H9 (cell line): Measurements from ENCODE around the gene AP1AR. TPM values are rescaled to one million over a fixed set of nuclear protein-coding genes. Genes with fewer than 3 reads are reported as not detected.

ENCODE experiments used
- DNase-seq: peaks from one replicate; pipeline ENCODE4 v3.0.0-alpha.2; 2017
- H2AFZ ChIP-seq: one replicate; pipeline ENCODE4 v1.6.1; 2013; ENCODE audit warnings: mild to moderate bottlenecking, low read length, control low read depth, moderate library complexity
- H2AK5ac ChIP-seq: 2 replicates; pipeline ENCODE4 v1.6.1; 2013; ENCODE audit warnings: low read length, control low read depth, mixed read lengths; ENCODE audit not compliant: insufficient read length
- H2BK120ac ChIP-seq: one replicate; pipeline ENCODE4 v1.6.1; 2013; ENCODE audit warnings: low read depth, mild to moderate bottlenecking, low read length, control low read depth, inconsistent platforms; ENCODE audit not compliant: poor library complexity, severe bottlenecking
- H2BK12ac ChIP-seq: 2 replicates; pipeline ENCODE4 v1.6.1; 2013; ENCODE audit warnings: low read length, control low read depth, mixed read lengths, low read depth; ENCODE audit not compliant: insufficient read length
- H2BK15ac ChIP-seq: 2 replicates; pipeline ENCODE4 v1.6.1; 2013; ENCODE audit warnings: low read depth, low read length, control low read depth
- H2BK20ac ChIP-seq: one replicate; pipeline ENCODE4 v1.6.1; 2013; ENCODE audit warnings: low read depth, mild to moderate bottlenecking, low read length, control low read depth, inconsistent platforms; ENCODE audit not compliant: poor library complexity, severe bottlenecking
- H2BK5ac ChIP-seq: 2 replicates; pipeline ENCODE4 v1.6.1; 2013; ENCODE audit warnings: low read length, control low read depth, mixed read lengths; ENCODE audit not compliant: insufficient read length
- H3K14ac ChIP-seq: 2 replicates; pipeline ENCODE4 v1.6.1; 2013; ENCODE audit warnings: low read length, control low read depth; ENCODE audit not compliant: insufficient read depth
- H3K18ac ChIP-seq: 2 replicates; pipeline ENCODE4 v1.6.1; 2013; ENCODE audit warnings: low read depth, mild to moderate bottlenecking, mixed read lengths, low read length, control low read depth; ENCODE audit not compliant: insufficient read length
- H3K23ac ChIP-seq: 2 replicates; pipeline ENCODE4 v1.6.1; 2013; ENCODE audit warnings: low read length, control low read depth, mixed read lengths, low read depth; ENCODE audit not compliant: insufficient read length
- H3K23me2 ChIP-seq: 2 replicates; pipeline ENCODE4 v1.6.1; 2013; ENCODE audit warnings: low read depth, mild to moderate bottlenecking, mixed read lengths, low read length, control low read depth; ENCODE audit not compliant: insufficient read length, poor library complexity, severe bottlenecking
- H3K27ac ChIP-seq: 2 replicates; pipeline ENCODE4 v1.5.1; 2013; ENCODE audit warnings: low read length, control low read depth, mixed read lengths, low read depth; ENCODE audit not compliant: insufficient read length
- H3K27me3 ChIP-seq: 2 replicates; pipeline ENCODE4 v1.6.1; 2013; ENCODE audit warnings: low read length, control low read depth, inconsistent platforms; ENCODE audit not compliant: insufficient read depth
- H3K4ac ChIP-seq: 2 replicates; pipeline ENCODE4 v1.6.1; 2013; ENCODE audit warnings: low read depth, mild to moderate bottlenecking, control low read depth, inconsistent platforms, low read length, moderate library complexity
- H3K4me1 ChIP-seq: 2 replicates; pipeline ENCODE4 v1.6.1; 2013; ENCODE audit warnings: low read length, control low read depth, inconsistent platforms; ENCODE audit not compliant: insufficient read depth
- H3K4me2 ChIP-seq: 2 replicates; pipeline ENCODE4 v1.6.1; 2013; ENCODE audit warnings: low read length, control low read depth, mixed read lengths; ENCODE audit not compliant: insufficient read length, insufficient read depth
- H3K56ac ChIP-seq: 2 replicates; pipeline ENCODE4 v1.6.1; 2013; ENCODE audit warnings: low read depth, mild to moderate bottlenecking, mixed read lengths, low read length, control low read depth; ENCODE audit not compliant: insufficient read length
- H3K79me1 ChIP-seq: 2 replicates; pipeline ENCODE4 v1.6.1; 2013; ENCODE audit warnings: low read depth, mild to moderate bottlenecking, moderate library complexity, low read length, control low read depth, inconsistent platforms; ENCODE audit not compliant: insufficient read depth, poor library complexity, severe bottlenecking
- H3K79me2 ChIP-seq: 2 replicates; pipeline ENCODE4 v1.6.1; 2013; ENCODE audit warnings: low read length, control low read depth, inconsistent platforms; ENCODE audit not compliant: insufficient read depth
- H3K9ac ChIP-seq: 2 replicates; pipeline ENCODE4 v1.6.1; 2013; ENCODE audit warnings: low read length, control low read depth, mixed read lengths; ENCODE audit not compliant: insufficient read length; ENCODE audit errors: extremely low read depth
- H3K9me3 ChIP-seq: one replicate; pipeline ENCODE4 v1.6.1; 2013; ENCODE audit warnings: low read depth, low read length, inconsistent platforms; ENCODE audit not compliant: control insufficient read depth
- H3T11ph ChIP-seq: one replicate; pipeline ENCODE4 v1.6.1; 2013; ENCODE audit warnings: mild to moderate bottlenecking, low read length, control low read depth, inconsistent platforms
- H4K20me1 ChIP-seq: one replicate; pipeline ENCODE4 v1.6.1; 2013; ENCODE audit not compliant: control insufficient read depth, insufficient read length, insufficient read depth
- H4K5ac ChIP-seq: 2 replicates; pipeline ENCODE4 v1.6.1; 2013; ENCODE audit warnings: low read depth, mild to moderate bottlenecking, mixed read lengths, low read length, control low read depth; ENCODE audit not compliant: insufficient read length
- H4K8ac ChIP-seq: replicated peaks from 2 replicates; pipeline ENCODE4 v1.6.1; 2013; ENCODE audit warnings: low read length, control low read depth, mixed read lengths, low read depth; ENCODE audit not compliant: insufficient read length
- H4K91ac ChIP-seq: 2 replicates; pipeline ENCODE4 v1.6.1; 2013; ENCODE audit warnings: low read depth, mild to moderate bottlenecking, moderate library complexity, mixed read lengths, low read length, control low read depth; ENCODE audit not compliant: insufficient read length
- H3K27ac Mint-ChIP-seq, 3 experiments: 2 replicates in 2 of 3; 3 replicates in 1 of 3; pipeline ENCODE4 v1.8.0; 2020 to 2021; ENCODE audit warnings: mixed read lengths in 3 of 3, mild to moderate bottlenecking in 1 of 3, moderate library complexity in 1 of 3
- H3K27me3 Mint-ChIP-seq: 2 replicates; pipeline ENCODE4 v1.8.0; 2021; ENCODE audit warnings: low read depth, mild to moderate bottlenecking, moderate library complexity, mixed read lengths
- H3K36me3 Mint-ChIP-seq, 3 experiments: 2 replicates in 2 of 3; 3 replicates in 1 of 3; pipeline ENCODE4 v1.8.0; 2020 to 2021; ENCODE audit warnings: low read depth in 3 of 3, mixed read lengths in 3 of 3; ENCODE audit not compliant: insufficient read depth in 1 of 3
- H3K4me1 Mint-ChIP-seq, 2 experiments: 2 replicates each; pipeline ENCODE4 v1.8.0; 2020; ENCODE audit warnings: mixed read lengths in 2 of 2
- H3K4me3 Mint-ChIP-seq, 2 experiments: 2 replicates in 1 of 2; 3 replicates in 1 of 2; pipeline ENCODE4 v1.8.0; 2020 to 2021; ENCODE audit warnings: mild to moderate bottlenecking in 2 of 2, mixed read lengths in 2 of 2, moderate library complexity in 1 of 2
- H3K9me3 Mint-ChIP-seq, 2 experiments: 2 replicates in 1 of 2; 3 replicates in 1 of 2; pipeline ENCODE4 v1.8.0; 2020; ENCODE audit warnings: mild to moderate bottlenecking in 2 of 2, mixed read lengths in 2 of 2, moderate library complexity in 1 of 2
- CTCF ChIP-seq: fragments of 200-600 bp; sonication (generic); conservative IDR thresholded peaks from 3 replicates; pipeline ENCODE4 v1.8.0; 2021; ENCODE audit warnings: antibody characterized with exemption, mild to moderate bottlenecking
- WGBS: extraction: QIAGEN DNeasy Blood & Tissue Kit; methylation state at CpG from one replicate; pipeline ENCODE4 v1.1.7; 2013; ENCODE audit warnings: missing lambda C conversion rate, low lambda C conversion rate, mixed read lengths; ENCODE audit not compliant: insufficient read length; ENCODE audit errors: extremely low coverage; 5-methylcytosine and 5-hydroxymethylcytosine counted together
- total RNA-seq: library from RNA; stranded (reverse); gene quantifications from 2 replicates; pipeline ENCODE4 v1.2.1, GENCODE V29; 2021

AP1AR gene
- total RNA-seq, 1 experiment from 2014 or later: 24.2 TPM

GRCh38 chr4:112266823-112267222 is 35.2 kb downstream of the AP1AR start:
- no peak overlapping the region for H2BK20ac ChIP-seq
- no peaks in the 10 kb centered on the region for H3K27me3 ChIP-seq
- H3K14ac ChIP-seq: no peak overlapping the region
- peak; percentile 63 for TF ChIP-seq CTCF
- H2BK12ac ChIP-seq: no peak overlapping the region
- H3K4me2 ChIP-seq: no peak overlapping the region
- DNase-seq: no peak
- no peak overlapping the region for H3K27ac Mint-ChIP-seq
- no peak overlapping the region for H3T11ph ChIP-seq
- no peaks in the 10 kb centered on the region for H3K79me2 ChIP-seq
- H3K4ac ChIP-seq: no peak overlapping the region
- no peak overlapping the region for H3K56ac ChIP-seq
- H3K18ac ChIP-seq: no peak overlapping the region
- H2BK15ac ChIP-seq: no peak overlapping the region
- peaks cover 5% of the 10 kb centered on the region; the same call in 1 of the 2 replicates for H3K4me1 ChIP-seq
- H3K27ac ChIP-seq: no peak overlapping the region
- no peaks in the 10 kb centered on the region for H3K79me1 ChIP-seq
- no peak overlapping the region for H2BK5ac ChIP-seq
- no peak overlapping the region for H2BK120ac ChIP-seq
- H3K9me3 Mint-ChIP-seq: peaks cover under 1 to 2% of the 10 kb centered on the region in 2 experiments; a peak in 4 of 5 replicates
- H3K36me3 Mint-ChIP-seq: peaks cover 9 to 23% (median 22%) of the 10 kb centered on the region in 3 experiments; a peak in 5 of 7 replicates
- WGBS: no CpG with 5 or more reads among the region's 2 CpGs
- no peak overlapping the region for H4K8ac ChIP-seq
- no peak overlapping the region for H3K9ac ChIP-seq
- H4K5ac ChIP-seq: no peak overlapping the region
- H4K91ac ChIP-seq: no peak overlapping the region
- H2AFZ ChIP-seq: no peak overlapping the region
- no peak overlapping the region for H3K23ac ChIP-seq
- no peaks in the 10 kb centered on the region for H3K27me3 Mint-ChIP-seq
- H3K23me2 ChIP-seq: no peaks in the 10 kb centered on the region
- H3K9me3 ChIP-seq: no peaks in the 10 kb centered on the region
- no peak overlapping the region for H3K4me3 Mint-ChIP-seq
- no peak overlapping the region for H2AK5ac ChIP-seq
- peaks cover 17% of the 10 kb centered on the region in 2 experiments for H3K4me1 Mint-ChIP-seq
- no peaks in the 10 kb centered on the region for H4K20me1 ChIP-seq
